Lower lobe of right lung (tissue), 2 donors: ENCODE measurements around the gene IFT80. TPM values are rescaled to one million over a fixed set of nuclear protein-coding genes. Genes with fewer than 3 reads are reported as not detected.
"Not testable (repeated sequence)": the region's sequence is repeated elsewhere in the genome, so short reads cannot be mapped to it uniquely, and the experiment has no call there.

Experiments used
- ATAC-seq, 2 donors: fragments of 200-7000 bp; cut with Tn5 transposase; one replicate each; pipeline ENCODE4 v1.9.1; 2020 to 2022; ENCODE audit warnings: mild to moderate bottlenecking in 2 of 2, moderate library complexity in 2 of 2
- DNase-seq: peaks from one replicate; pipeline ENCODE4 v3.0.0-alpha.2; 2020
- H3K27ac ChIP-seq: fragments of 200-600 bp; one replicate; pipeline ENCODE4 v1.8.0; 2022
- H3K27me3 ChIP-seq: fragments of 200-600 bp; one replicate; pipeline ENCODE4 v1.8.0; 2022; ENCODE audit warnings: low read depth
- H3K36me3 ChIP-seq: fragments of 200-600 bp; one replicate; pipeline ENCODE4 v1.8.0; 2022; ENCODE audit warnings: mild to moderate bottlenecking
- H3K4me1 ChIP-seq: fragments of 200-600 bp; one replicate; pipeline ENCODE4 v1.8.0; 2022
- H3K4me3 ChIP-seq: fragments of 200-600 bp; one replicate; pipeline ENCODE4 v1.8.0; 2022; ENCODE audit warnings: mild to moderate bottlenecking
- H3K9me3 ChIP-seq: fragments of 200-600 bp; one replicate; pipeline ENCODE4 v1.8.0; 2022
- intact Hi-C: fragments of 100-400 bp; cut with DNase I; formaldehyde crosslinking; loops from one replicate; pipeline ENCODE4 v1.11.0; 2022
- total RNA-seq: library from RNA; stranded (reverse); fragmentation: NEBNext Ultra II Directional; extraction: Animal tissue kit (Norgen Biotek cat#: 25700); gene quantifications from one replicate; pipeline ENCODE4 v1.2.1, GENCODE V29; 2021
- TF ChIP-seq, protein P1 (sequence below): fragments of 200-600 bp; IDR thresholded peaks from one replicate; pipeline ENCODE4 v1.8.0; 2022; ENCODE audit warnings: antibody characterized with exemption, mild to moderate bottlenecking
- donor health status: DM: no; HTN: yes; CAD: no; lungs with severe emphysema.

IFT80 gene
- total RNA-seq, 1 donor from 2014 or later: 37.7 TPM

GRCh38 chr3:160245261-160245800 is 153.7 kb downstream of the IFT80 start:
- no peak for DNase-seq
- H3K27ac ChIP-seq: no peak overlapping the region
- no peak overlapping the region for H3K4me3 ChIP-seq
- no peaks in the 10 kb centered on the region for H3K27me3 ChIP-seq
- TF ChIP-seq, protein P1, sequence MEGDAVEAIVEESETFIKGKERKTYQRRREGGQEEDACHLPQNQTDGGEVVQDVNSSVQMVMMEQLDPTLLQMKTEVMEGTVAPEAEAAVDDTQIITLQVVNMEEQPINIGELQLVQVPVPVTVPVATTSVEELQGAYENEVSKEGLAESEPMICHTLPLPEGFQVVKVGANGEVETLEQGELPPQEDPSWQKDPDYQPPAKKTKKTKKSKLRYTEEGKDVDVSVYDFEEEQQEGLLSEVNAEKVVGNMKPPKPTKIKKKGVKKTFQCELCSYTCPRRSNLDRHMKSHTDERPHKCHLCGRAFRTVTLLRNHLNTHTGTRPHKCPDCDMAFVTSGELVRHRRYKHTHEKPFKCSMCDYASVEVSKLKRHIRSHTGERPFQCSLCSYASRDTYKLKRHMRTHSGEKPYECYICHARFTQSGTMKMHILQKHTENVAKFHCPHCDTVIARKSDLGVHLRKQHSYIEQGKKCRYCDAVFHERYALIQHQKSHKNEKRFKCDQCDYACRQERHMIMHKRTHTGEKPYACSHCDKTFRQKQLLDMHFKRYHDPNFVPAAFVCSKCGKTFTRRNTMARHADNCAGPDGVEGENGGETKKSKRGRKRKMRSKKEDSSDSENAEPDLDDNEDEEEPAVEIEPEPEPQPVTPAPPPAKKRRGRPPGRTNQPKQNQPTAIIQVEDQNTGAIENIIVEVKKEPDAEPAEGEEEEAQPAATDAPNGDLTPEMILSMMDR: no peak
- H3K4me1 ChIP-seq: no peaks in the 10 kb centered on the region
- intact Hi-C loops: no loop called here
- ATAC-seq: no peak
- H3K9me3 ChIP-seq: no peaks in the 10 kb centered on the region
- H3K36me3 ChIP-seq: no peaks in the 10 kb centered on the region

DNA sequence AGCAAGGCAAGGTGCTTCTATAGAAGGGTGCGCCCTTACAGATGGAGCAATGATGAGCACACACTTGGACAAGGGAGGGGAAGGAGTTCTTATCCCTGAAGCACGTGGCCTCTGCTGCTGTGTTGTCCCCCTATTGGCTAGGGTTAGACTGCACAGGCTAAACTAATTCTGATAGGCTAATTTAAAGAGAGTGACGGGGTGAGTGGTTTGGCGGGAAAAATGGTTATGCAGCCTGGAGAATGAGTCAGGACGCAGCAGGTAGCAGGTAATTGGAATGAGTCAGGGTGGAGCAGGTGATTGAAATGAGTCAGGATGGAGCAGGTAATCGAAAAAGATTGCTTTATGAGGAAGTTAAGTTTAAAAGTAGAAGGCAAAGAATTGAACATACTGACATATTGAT is 158.3 kb downstream of the IFT80 start:
- H3K27me3 ChIP-seq, H3K4me1 ChIP-seq, ATAC-seq, H3K4me3 ChIP-seq, H3K9me3 ChIP-seq, DNase-seq, H3K27ac ChIP-seq, H3K36me3 ChIP-seq, intact Hi-C loops: not testable (repeated sequence)

- Histone ChIP-seq H3K9me3 (no peaks in the 10 kb centered on the region), H3K27me3 (peaks cover 16% of the 10 kb centered on the region), H3K27ac (no peak overlapping the region), H3K4me3 (no peak overlapping the region), H3K4me1 (no peaks in the 10 kb centered on the region), H3K36me3 (no peaks in the 10 kb centered on the region)
- TF ChIP-seq, protein P1: no peak
- intact Hi-C loops: no loop called here
- ATAC-seq: no peak
- DNase-seq: no peak
Measured at GRCh38 chr3:160232014-160232413, 167.0 kb downstream of the IFT80 start.

- Histone ChIP-seq H3K9me3 (no peaks in the 10 kb centered on the region), H3K36me3 (no peaks in the 10 kb centered on the region), H3K4me3 (no peak overlapping the region), H3K27me3 (peaks cover 45% of the 10 kb centered on the region), H3K27ac (no peak overlapping the region), H3K4me1 (peaks cover 20% of the 10 kb centered on the region)
- ATAC-seq (no peak), DNase-seq (no peak)
- TF ChIP-seq, protein P1: no peak
- intact Hi-C loops: no loop called here
Measured at GRCh38 chr3:160227419-160227818, 171.6 kb downstream of the IFT80 start.

GRCh38 chr3:160226026-160226907 is 172.8 kb downstream of the IFT80 start:
- intact Hi-C loops: no loop called here
- DNase-seq (no peak), ATAC-seq (peak; percentile 55 to 62)
- peak overlapping the region; percentile 67 for H3K4me3 ChIP-seq
- H3K27ac ChIP-seq: no peak overlapping the region
- H3K9me3 ChIP-seq: no peaks in the 10 kb centered on the region
- H3K27me3 ChIP-seq: peaks cover 45% of the 10 kb centered on the region
- peaks cover 20% of the 10 kb centered on the region for H3K4me1 ChIP-seq
- no peaks in the 10 kb centered on the region for H3K36me3 ChIP-seq
- TF ChIP-seq, protein P1: no peak
